ENCODE results near the gene RBBP6. TPM values are rescaled to one million over a fixed set of nuclear protein-coding genes. Genes with fewer than 3 reads are reported as not detected.

The RBBP6 gene
- total and polyA plus RNA-seq, 12 donors, result 31.8 to 57.8 (median 44.1) TPM

DNA sequence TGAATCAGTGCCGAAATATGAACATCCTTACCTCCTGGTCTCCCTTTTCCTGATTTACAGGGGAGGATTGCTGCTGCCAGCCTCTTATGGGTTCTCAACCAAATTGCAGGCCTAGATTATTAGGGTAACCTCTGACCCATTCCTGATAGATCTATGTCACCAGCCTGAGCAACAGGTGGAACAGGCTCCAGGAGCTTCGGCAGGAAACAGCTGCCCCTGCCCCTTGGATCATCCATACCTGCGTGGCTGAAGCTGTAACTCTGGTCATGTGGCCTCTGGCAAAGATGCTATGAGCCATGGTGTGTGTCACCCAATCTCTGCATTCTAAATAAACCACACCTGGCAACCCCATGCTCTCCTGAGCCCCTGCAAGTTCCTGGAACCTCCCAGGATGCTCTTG lies 18.4 kb upstream of the RBBP6 start:
- Histone ChIP-seq H3K27me3 (no peaks in the 10 kb centered on the region), H3K9me3 (replicated peaks in 1 of 3) (no peaks in the 10 kb centered on the region), H3K27ac (no peak overlapping the region), H3K4me1 (replicated peaks in 1 of 2) (peaks cover 3 to 12% of the 10 kb centered on the region in 2 donors), H3K4me3 (no peak overlapping the region), H3K36me3 (replicated peaks in 1 of 2) (no peaks in the 10 kb centered on the region)
- TF ChIP-seq, protein P1, sequence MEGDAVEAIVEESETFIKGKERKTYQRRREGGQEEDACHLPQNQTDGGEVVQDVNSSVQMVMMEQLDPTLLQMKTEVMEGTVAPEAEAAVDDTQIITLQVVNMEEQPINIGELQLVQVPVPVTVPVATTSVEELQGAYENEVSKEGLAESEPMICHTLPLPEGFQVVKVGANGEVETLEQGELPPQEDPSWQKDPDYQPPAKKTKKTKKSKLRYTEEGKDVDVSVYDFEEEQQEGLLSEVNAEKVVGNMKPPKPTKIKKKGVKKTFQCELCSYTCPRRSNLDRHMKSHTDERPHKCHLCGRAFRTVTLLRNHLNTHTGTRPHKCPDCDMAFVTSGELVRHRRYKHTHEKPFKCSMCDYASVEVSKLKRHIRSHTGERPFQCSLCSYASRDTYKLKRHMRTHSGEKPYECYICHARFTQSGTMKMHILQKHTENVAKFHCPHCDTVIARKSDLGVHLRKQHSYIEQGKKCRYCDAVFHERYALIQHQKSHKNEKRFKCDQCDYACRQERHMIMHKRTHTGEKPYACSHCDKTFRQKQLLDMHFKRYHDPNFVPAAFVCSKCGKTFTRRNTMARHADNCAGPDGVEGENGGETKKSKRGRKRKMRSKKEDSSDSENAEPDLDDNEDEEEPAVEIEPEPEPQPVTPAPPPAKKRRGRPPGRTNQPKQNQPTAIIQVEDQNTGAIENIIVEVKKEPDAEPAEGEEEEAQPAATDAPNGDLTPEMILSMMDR (IDR thresholded peaks at IDR 0.05), result no peak
- TF ChIP-seq POLR2A (IDR thresholded peaks at IDR 0.05), result no peak
- WGBS, 4 donors, result 88 to 92% (median 91%) methylated on average over 3 of the region's 3 CpGs
- DNase-seq, result no peak
- intact Hi-C loops (cut with DNase I), result no loop called here

DNA sequence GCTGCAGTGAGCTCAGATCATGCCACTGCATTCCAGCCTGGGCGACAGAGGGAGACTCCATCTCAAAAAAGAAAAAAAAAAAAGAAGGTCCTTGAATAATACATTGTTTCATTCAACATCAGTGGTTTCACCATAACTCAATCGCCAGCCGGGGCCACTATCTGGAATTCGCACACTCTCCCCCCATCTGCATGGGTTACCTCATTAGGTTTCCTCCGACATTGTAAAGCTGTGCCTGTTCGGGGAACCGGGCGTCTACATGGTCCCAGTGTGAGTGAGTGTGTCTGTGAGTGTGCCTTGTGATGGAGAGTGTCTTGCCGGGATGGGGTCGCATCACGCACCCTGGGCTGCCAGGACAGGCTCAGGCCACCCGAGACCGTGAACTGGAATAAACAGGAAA lies 16.6 kb upstream of the RBBP6 start:
- no peak overlapping the region for H3K27ac ChIP-seq
- intact Hi-C loops (cut with DNase I), result no loop called here
- TF ChIP-seq, protein P1 (IDR thresholded peaks at IDR 0.05), result no peak
- TF ChIP-seq POLR2A (IDR thresholded peaks at IDR 0.05), result no peak
- no peak overlapping the region for H3K4me3 ChIP-seq
- peaks cover 3 to 5% of the 10 kb centered on the region in 2 donors for H3K4me1 ChIP-seq (replicated peaks in 1 of 2)
- H3K9me3 ChIP-seq (replicated peaks in 1 of 3), result no peaks in the 10 kb centered on the region
- no peaks in the 10 kb centered on the region for H3K27me3 ChIP-seq
- 92 to 93% (median 93%) methylated on average over 13 of the region's 13 CpGs for WGBS, 4 donors
- H3K36me3 ChIP-seq (replicated peaks in 1 of 2), result no peaks in the 10 kb centered on the region
- DNase-seq, result no peak

DNA sequence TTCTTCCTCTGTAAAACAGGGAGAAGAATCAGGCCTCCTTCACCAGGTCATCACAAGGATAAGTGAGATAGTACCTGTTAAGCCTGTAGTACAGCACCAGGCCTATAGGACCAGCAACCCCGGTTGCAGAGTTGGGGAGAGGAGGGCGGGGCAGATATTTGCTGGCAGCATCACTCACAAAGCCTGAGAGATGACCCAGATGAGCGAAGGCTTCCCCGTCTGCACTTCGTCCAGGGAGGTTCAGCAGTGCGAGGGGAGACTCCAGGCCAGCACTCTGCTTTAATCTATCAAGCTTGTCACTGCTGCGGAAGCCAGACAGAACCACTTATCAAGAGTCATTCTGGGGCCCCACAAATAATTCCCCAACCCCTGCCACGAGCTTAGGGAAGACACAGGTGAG lies 15.8 kb upstream of the RBBP6 start:
- DNase-seq, result peak in 3 of 7 donors; percentile 19 to 67 (median 23)
- peaks cover 3 to 4% of the 10 kb centered on the region in 2 donors for H3K4me1 ChIP-seq (replicated peaks in 1 of 2)
- TF ChIP-seq POLR2A (IDR thresholded peaks at IDR 0.05), result no peak
- TF ChIP-seq, protein P1 (IDR thresholded peaks at IDR 0.05), result no peak
- H3K27ac ChIP-seq, result no peak overlapping the region
- intact Hi-C loops (cut with DNase I), result no loop called here
- no peak overlapping the region for H3K4me3 ChIP-seq
- no peaks in the 10 kb centered on the region for H3K27me3 ChIP-seq
- H3K9me3 ChIP-seq (replicated peaks in 1 of 3), result no peaks in the 10 kb centered on the region
- H3K36me3 ChIP-seq (replicated peaks in 1 of 2), result no peaks in the 10 kb centered on the region
- whole genome bisulfite sequencing, 4 donors, result 37 to 50% (median 45%) methylated on average over 8 of the region's 8 CpGs

DNA sequence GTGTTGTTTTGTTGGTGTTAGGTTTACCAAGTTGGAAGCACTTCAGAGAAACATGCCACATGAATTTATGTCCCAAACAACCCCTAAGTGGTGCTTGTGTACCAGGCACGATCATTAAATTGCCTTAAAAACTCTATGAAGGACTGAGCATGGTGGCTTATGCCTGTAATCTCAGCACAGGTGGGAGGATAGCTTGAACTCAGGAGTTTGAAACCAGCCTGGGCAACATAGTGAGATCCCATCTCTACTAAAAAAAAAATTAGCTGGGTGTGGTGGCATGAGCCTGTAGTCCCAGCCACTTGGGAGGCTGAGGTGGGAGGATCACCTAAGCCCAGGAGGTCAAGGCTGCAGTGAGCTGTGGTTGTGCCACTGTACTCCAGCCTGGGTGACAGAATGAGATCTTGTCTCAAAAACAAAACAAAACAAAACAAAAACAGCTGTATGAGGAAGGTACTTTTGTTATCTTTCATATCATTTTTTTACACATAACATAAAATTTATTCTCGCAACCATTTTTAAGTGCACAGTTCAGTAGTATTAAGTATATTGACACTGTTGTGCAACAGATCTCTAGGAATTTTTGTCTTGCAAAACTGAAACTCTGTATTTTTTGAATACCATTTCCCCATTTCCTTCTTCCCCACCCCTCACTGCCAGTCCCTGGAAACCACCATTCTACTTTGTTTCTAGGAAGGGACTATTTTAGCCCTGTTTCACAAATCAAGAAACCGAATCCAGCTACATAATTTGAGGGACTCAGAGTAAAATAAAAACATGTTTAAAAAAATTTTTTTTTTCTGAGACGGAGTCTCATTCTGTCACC lies 14.3 kb upstream of the RBBP6 start:
- TF ChIP-seq, protein P1 (IDR thresholded peaks at IDR 0.05), result no peak
- TF ChIP-seq POLR2A (IDR thresholded peaks at IDR 0.05), result no peak
- intact Hi-C loops (cut with DNase I), result no loop called here
- WGBS, 4 donors, result 59 to 73% (median 69%) methylated on average over 4 of the region's 4 CpGs
- peak in 1 of 7 donors; percentile 15 for DNase-seq
- Histone ChIP-seq H3K27me3 (no peaks in the 10 kb centered on the region), H3K27ac (peak overlapping the region in 2 of 5 donors; percentile 53 to 83), H3K36me3 (replicated peaks in 1 of 2) (no peaks in the 10 kb centered on the region), H3K4me3 (no peak overlapping the region), H3K9me3 (replicated peaks in 1 of 3) (no peaks in the 10 kb centered on the region), H3K4me1 (replicated peaks in 1 of 2) (peaks cover 3 to 4% of the 10 kb centered on the region in 2 donors)

Data from adrenal gland (tissue), 12 donors.